Stimulated activated naive B cell treated with anti-CD40 and anti-IgM and Interleukin-4, amounts not matched to agents 10 μg/mL and 1 μg/mL and 100 μg/mL, for 72 hours (primary cell): Measurements from ENCODE around the gene RNF166.

ENCODE experiments used
- ATAC-seq, 2 donors: fragments of 150-1000 bp; cut with Tn5 transposase; replicated peaks; 2 replicates each; pipeline ENCODE4 v1.10.0; 2021; ENCODE audit warnings: moderate library complexity in 1 of 2
- DNase-seq: peaks from one replicate; pipeline ENCODE4 v3.0.0; 2021
- H3K27ac Mint-ChIP-seq: one replicate; pipeline ENCODE4 v1.8.0; 2022; ENCODE audit warnings: mild to moderate bottlenecking, mixed read lengths
- H3K27me3 Mint-ChIP-seq, 2 donors: one replicate each; pipeline ENCODE4 v1.8.0; 2022; ENCODE audit warnings: mixed read lengths in 2 of 2
- H3K36me3 Mint-ChIP-seq, 2 donors: one replicate each; pipeline ENCODE4 v1.8.0; 2022; ENCODE audit warnings: mixed read lengths in 2 of 2, mild to moderate bottlenecking in 1 of 2
- H3K4me1 Mint-ChIP-seq, 2 donors: one replicate each; pipeline ENCODE4 v1.8.0; 2022; ENCODE audit warnings: mixed read lengths in 2 of 2, mild to moderate bottlenecking in 1 of 2
- H3K4me3 Mint-ChIP-seq, 2 donors: one replicate each; pipeline ENCODE4 v1.8.0; 2022; ENCODE audit warnings: mild to moderate bottlenecking in 2 of 2, mixed read lengths in 2 of 2, moderate library complexity in 1 of 2
- H3K9me3 Mint-ChIP-seq, 2 donors: one replicate each; pipeline ENCODE4 v1.8.0; 2022; ENCODE audit warnings: mixed read lengths in 2 of 2, mild to moderate bottlenecking in 1 of 2

RNF166 gene

GRCh38 chr16:88734361-88734728 lies 28.1 kb upstream of the RNF166 start:
- no peak overlapping the region for H3K27ac Mint-ChIP-seq
- H3K9me3 Mint-ChIP-seq, result no peaks in the 10 kb centered on the region
- no peaks in the 10 kb centered on the region for H3K27me3 Mint-ChIP-seq

GRCh38 chr16:88733630-88734360 lies 27.6 kb upstream of the RNF166 start:
- peaks cover 19 to 39% of the 10 kb centered on the region in 2 donors for H3K36me3 Mint-ChIP-seq
- H3K27ac Mint-ChIP-seq, result no peak overlapping the region
- no peaks in the 10 kb centered on the region for H3K9me3 Mint-ChIP-seq
- H3K27me3 Mint-ChIP-seq, result no peaks in the 10 kb centered on the region
- DNase-seq (no peak), ATAC-seq (no peak)
- peaks cover 15 to 17% of the 10 kb centered on the region in 2 donors for H3K4me1 Mint-ChIP-seq
- H3K4me3 Mint-ChIP-seq, result no peak overlapping the region

More at GRCh38 chr16:88734361-88734728, 28.1 kb upstream of the RNF166 start:
- no peak for ATAC-seq
- no peak overlapping the region for H3K4me3 Mint-ChIP-seq
- peaks cover 17 to 18% of the 10 kb centered on the region in 2 donors for H3K4me1 Mint-ChIP-seq
- peaks cover 21 to 41% of the 10 kb centered on the region in 2 donors for H3K36me3 Mint-ChIP-seq
- DNase-seq, result no peak

GRCh38 chr16:88732961-88733294 lies 26.7 kb upstream of the RNF166 start:
- peaks cover 18 to 36% of the 10 kb centered on the region in 2 donors for H3K36me3 Mint-ChIP-seq
- no peak for ATAC-seq
- H3K4me3 Mint-ChIP-seq, result no peak overlapping the region
- no peak overlapping the region for H3K27ac Mint-ChIP-seq
- no peak for DNase-seq
- no peaks in the 10 kb centered on the region for H3K9me3 Mint-ChIP-seq
- no peaks in the 10 kb centered on the region for H3K27me3 Mint-ChIP-seq
- peaks cover 6 to 14% of the 10 kb centered on the region in 2 donors for H3K4me1 Mint-ChIP-seq

- ATAC-seq, result no peak
- H3K4me1 Mint-ChIP-seq, result peaks cover under 1 to 11% of the 10 kb centered on the region in 2 donors
- H3K27me3 Mint-ChIP-seq, result no peaks in the 10 kb centered on the region
- peaks cover 22 to 37% of the 10 kb centered on the region in 2 donors for H3K36me3 Mint-ChIP-seq
- no peak overlapping the region for H3K4me3 Mint-ChIP-seq
- DNase-seq, result no peak
- H3K9me3 Mint-ChIP-seq, result no peaks in the 10 kb centered on the region
- H3K27ac Mint-ChIP-seq, result peak overlapping the region; percentile 14
Measured at GRCh38 chr16:88732172-88732960, 26.2 kb upstream of the RNF166 start.

GRCh38 chr16:88731699-88732098 lies 25.5 kb upstream of the RNF166 start:
- no peak overlapping the region for H3K27ac Mint-ChIP-seq
- peaks cover 0 to 11% of the 10 kb centered on the region in 2 donors for H3K4me1 Mint-ChIP-seq
- H3K4me3 Mint-ChIP-seq, result no peak overlapping the region
- no peak for ATAC-seq
- no peak for DNase-seq
- no peaks in the 10 kb centered on the region for H3K27me3 Mint-ChIP-seq
- H3K9me3 Mint-ChIP-seq, result no peaks in the 10 kb centered on the region
- H3K36me3 Mint-ChIP-seq, result peaks cover 25 to 37% of the 10 kb centered on the region in 2 donors

- H3K27ac Mint-ChIP-seq, result no peak overlapping the region
- peaks cover 31 to 45% of the 10 kb centered on the region in 2 donors for H3K36me3 Mint-ChIP-seq
- no peaks in the 10 kb centered on the region for H3K27me3 Mint-ChIP-seq
- DNase-seq (no peak), ATAC-seq (no peak)
- H3K4me3 Mint-ChIP-seq, result no peak overlapping the region
- no peaks in the 10 kb centered on the region for H3K9me3 Mint-ChIP-seq
- peaks cover 0 to 11% of the 10 kb centered on the region in 2 donors for H3K4me1 Mint-ChIP-seq
Measured at GRCh38 chr16:88730632-88731607, 24.7 kb upstream of the RNF166 start.

GRCh38 chr16:88727871-88728270 lies 21.7 kb upstream of the RNF166 start:
- no peak for DNase-seq
- H3K36me3 Mint-ChIP-seq, result peaks cover 50 to 52% of the 10 kb centered on the region in 2 donors
- H3K4me3 Mint-ChIP-seq, result no peak overlapping the region
- no peak for ATAC-seq
- peaks cover 0 to 9% of the 10 kb centered on the region in 2 donors for H3K4me1 Mint-ChIP-seq
- no peak overlapping the region for H3K27ac Mint-ChIP-seq
- H3K9me3 Mint-ChIP-seq, result no peaks in the 10 kb centered on the region
- no peaks in the 10 kb centered on the region for H3K27me3 Mint-ChIP-seq

- DNase-seq (no peak), ATAC-seq (no peak)
- no peaks in the 10 kb centered on the region for H3K27me3 Mint-ChIP-seq
- peaks cover 0 to 7% of the 10 kb centered on the region in 2 donors for H3K4me1 Mint-ChIP-seq
- H3K36me3 Mint-ChIP-seq, result peaks cover 51 to 52% of the 10 kb centered on the region in 2 donors
- no peak overlapping the region for H3K4me3 Mint-ChIP-seq
- H3K27ac Mint-ChIP-seq, result no peak overlapping the region
- H3K9me3 Mint-ChIP-seq, result no peaks in the 10 kb centered on the region
Measured at GRCh38 chr16:88726981-88727380, 20.8 kb upstream of the RNF166 start.

GRCh38 chr16:88726408-88726749 lies 20.2 kb upstream of the RNF166 start:
- Mint-ChIP-seq H3K4me3 (no peak overlapping the region), H3K4me1 (peaks cover 0 to 4% of the 10 kb centered on the region in 2 donors), H3K27ac (no peak overlapping the region), H3K36me3 (peaks cover 50 to 52% of the 10 kb centered on the region in 2 donors), H3K27me3 (no peaks in the 10 kb centered on the region), H3K9me3 (no peaks in the 10 kb centered on the region)
- no peak for DNase-seq
- no peak for ATAC-seq

- Mint-ChIP-seq H3K4me3 (no peak overlapping the region), H3K4me1 (no peaks in the 10 kb centered on the region), H3K27ac (no peak overlapping the region), H3K36me3 (peaks cover 47 to 49% of the 10 kb centered on the region in 2 donors), H3K27me3 (no peaks in the 10 kb centered on the region), H3K9me3 (no peaks in the 10 kb centered on the region)
- DNase-seq (no peak), ATAC-seq (no peak)
Measured at GRCh38 chr16:88725609-88726407, 19.6 kb upstream of the RNF166 start.

- Mint-ChIP-seq H3K9me3 (no peaks in the 10 kb centered on the region), H3K27ac (no peak overlapping the region), H3K4me3 (no peak overlapping the region), H3K4me1 (no peaks in the 10 kb centered on the region), H3K36me3 (peaks cover 52% of the 10 kb centered on the region in 2 donors), H3K27me3 (no peaks in the 10 kb centered on the region)
- no peak for ATAC-seq
- DNase-seq, result no peak
Measured at GRCh38 chr16:88724855-88725555, 18.8 kb upstream of the RNF166 start.

GRCh38 chr16:88723911-88724310 lies 17.7 kb upstream of the RNF166 start:
- Mint-ChIP-seq H3K4me1 (no peaks in the 10 kb centered on the region), H3K27ac (no peak overlapping the region), H3K36me3 (peaks cover 53 to 56% of the 10 kb centered on the region in 2 donors), H3K27me3 (no peaks in the 10 kb centered on the region), H3K9me3 (no peaks in the 10 kb centered on the region), H3K4me3 (no peak overlapping the region)
- ATAC-seq (no peak), DNase-seq (no peak)

- Mint-ChIP-seq H3K27ac (no peak overlapping the region), H3K27me3 (no peaks in the 10 kb centered on the region), H3K9me3 (no peaks in the 10 kb centered on the region), H3K4me3 (no peak overlapping the region), H3K4me1 (no peaks in the 10 kb centered on the region), H3K36me3 (peaks cover 55 to 56% of the 10 kb centered on the region in 2 donors)
- DNase-seq (no peak), ATAC-seq (no peak)
Measured at GRCh38 chr16:88723507-88723887, 17.3 kb upstream of the RNF166 start.
